NB4 (cell line): Measurements from ENCODE around the gene YAE1.

Source experiments
- CTCF ChIP-seq: IDR thresholded peaks from one replicate; pipeline ENCODE4 v1.5.1; 2012; ENCODE audit warnings: low read depth, low read length
- MAX ChIP-seq: IDR thresholded peaks from 2 replicates; pipeline ENCODE4 v1.6.1; 2011; ENCODE audit warnings: low read depth, low read length
- MYC ChIP-seq: IDR thresholded peaks from 2 replicates; pipeline ENCODE4 v1.6.1; 2011; ENCODE audit warnings: low read depth, low read length
- POLR2A ChIP-seq: IDR thresholded peaks from 2 replicates; pipeline ENCODE4 v1.6.1; 2011; ENCODE audit warnings: mild to moderate bottlenecking; ENCODE audit not compliant: insufficient read length; ENCODE audit errors: extremely low read depth

GRCh38 chr7:39517240-39517639 is 49.0 kb upstream of the YAE1 start:
- no peak for TF ChIP-seq CTCF
- TF ChIP-seq POLR2A: no peak
- TF ChIP-seq MYC: no peak
- TF ChIP-seq MAX: no peak
